HG03025 (cell line): ENCODE data around the gene TEX29.

ENCODE experiments used
- ATAC-seq: cut with Tn5 transposase; IDR thresholded peaks from one replicate; pipeline ENCODE4 v1.9.1; 2021; ENCODE audit warnings: mild to moderate bottlenecking, moderate library complexity; ENCODE audit not compliant: unreplicated experiment, low FRiP score

TEX29 gene

GRCh38 chr13:111337741-111338140 is 17.3 kb downstream of the TEX29 start:
- no peak for ATAC-seq

- ATAC-seq, result no peak
Measured at GRCh38 chr13:111338841-111339240, 18.4 kb downstream of the TEX29 start.

GRCh38 chr13:111339366-111340143 is 19.1 kb downstream of the TEX29 start:
- no peak for ATAC-seq

DNA sequence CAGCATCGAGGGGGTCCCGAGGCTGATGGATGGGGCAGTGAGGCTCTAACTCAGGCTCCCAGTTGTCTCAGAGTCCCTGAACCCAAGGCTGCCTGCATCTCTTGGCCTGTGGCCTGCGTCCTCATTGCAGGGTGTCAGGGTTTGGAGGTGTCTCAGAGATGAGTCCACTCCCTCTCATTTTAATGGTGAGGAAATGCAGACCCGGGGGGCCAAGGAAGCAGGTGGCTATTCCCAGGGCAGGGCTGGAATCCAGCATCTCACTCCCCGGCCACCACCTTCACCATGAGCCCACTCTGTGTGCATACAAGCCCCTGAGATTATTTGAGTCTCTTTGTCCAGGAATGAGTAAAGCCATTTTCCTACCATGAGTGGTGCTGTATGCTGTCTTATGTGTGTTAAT is 21.4 kb downstream of the TEX29 start:
- ATAC-seq, result no peak

GRCh38 chr13:111342721-111343120 is 22.3 kb downstream of the TEX29 start:
- no peak for ATAC-seq

GRCh38 chr13:111343186-111343805 is 22.9 kb downstream of the TEX29 start:
- no peak for ATAC-seq

DNA sequence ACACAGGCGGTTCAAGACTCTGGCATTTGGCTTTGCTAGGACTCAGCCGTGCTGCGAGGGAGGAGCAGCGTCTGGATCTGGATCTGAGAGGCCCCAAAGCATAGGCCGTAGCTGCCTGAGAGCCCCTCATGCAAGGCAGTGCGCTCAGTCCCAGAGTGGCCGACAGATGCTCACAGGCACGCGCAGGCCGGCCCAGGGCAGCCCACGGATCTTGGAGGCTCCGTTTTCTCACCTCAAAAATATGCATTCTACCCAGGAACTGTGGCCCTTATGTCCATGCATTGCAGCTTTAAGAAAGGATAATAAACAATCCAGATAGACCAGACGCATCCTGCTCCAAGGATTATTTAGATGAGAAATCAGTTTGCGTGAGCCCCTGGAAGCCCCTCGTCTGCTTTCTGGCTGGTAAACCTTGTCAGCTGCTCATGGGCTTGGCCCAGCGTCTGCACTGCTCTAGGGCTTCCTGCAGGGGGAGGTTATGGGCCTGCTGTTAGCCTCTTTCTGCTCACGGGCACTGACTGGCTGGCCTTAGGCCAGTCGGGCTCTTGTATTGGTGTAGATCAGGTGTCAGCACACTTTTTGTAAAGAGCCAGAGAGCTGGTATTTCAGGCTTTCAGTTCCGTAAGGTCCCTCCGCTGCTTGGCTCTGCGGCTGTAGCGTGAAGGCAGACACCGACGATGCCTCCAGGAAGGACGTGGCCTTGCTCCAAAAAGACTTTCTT is 24.2 kb downstream of the TEX29 start:
- no peak for ATAC-seq

DNA sequence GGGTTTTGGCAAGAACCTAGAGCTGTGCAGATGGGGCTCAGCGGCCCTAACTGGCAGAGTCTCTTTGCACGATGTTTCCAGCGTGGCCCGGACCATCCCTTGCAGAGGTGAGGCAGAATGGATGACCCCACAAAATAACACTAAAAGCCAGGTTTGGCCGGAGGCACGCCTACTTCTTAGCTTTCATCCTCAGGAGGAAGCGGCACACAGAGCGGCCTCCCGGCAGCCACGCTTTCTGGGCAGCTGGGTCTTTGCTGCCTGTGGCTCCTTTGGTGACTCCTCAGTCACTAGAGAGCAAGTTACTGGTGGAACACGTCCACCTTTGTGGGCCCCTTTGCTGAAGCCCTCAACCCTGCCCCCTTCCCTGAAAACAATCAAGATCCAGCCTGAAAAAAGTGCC is 25.2 kb downstream of the TEX29 start:
- ATAC-seq, result no peak

DNA sequence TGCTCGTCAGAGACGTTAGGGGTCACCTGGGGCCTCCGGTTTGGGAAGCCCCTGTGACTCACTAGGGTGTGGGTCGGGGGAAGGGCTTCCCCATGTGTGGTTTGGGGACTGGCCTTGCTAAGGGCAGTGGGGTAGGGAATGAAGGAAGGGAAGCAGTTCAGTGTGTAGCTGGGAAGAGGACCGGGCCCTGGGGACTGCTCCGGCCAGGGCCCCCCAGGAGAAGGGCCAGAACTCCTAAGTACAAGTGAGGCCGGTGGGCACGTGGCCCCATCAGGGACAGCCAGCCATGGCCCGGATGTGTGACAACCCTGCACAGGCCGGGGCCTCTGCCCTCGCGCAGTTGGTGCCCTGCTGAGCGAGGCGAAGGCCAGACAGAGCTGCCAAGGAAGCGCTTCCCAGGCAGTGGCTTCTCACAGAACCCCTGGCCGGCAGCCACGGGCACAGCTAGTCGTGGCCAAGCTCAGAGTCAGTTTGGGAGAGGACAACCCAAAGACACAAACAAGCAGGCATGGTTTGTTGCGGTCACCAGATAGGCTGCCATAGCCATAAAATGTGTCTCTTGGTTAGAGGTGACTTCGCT is 25.7 kb downstream of the TEX29 start:
- ATAC-seq, result no peak

- ATAC-seq, result no peak
Measured at GRCh38 chr13:111347438-111347837, 27.0 kb downstream of the TEX29 start.

DNA sequence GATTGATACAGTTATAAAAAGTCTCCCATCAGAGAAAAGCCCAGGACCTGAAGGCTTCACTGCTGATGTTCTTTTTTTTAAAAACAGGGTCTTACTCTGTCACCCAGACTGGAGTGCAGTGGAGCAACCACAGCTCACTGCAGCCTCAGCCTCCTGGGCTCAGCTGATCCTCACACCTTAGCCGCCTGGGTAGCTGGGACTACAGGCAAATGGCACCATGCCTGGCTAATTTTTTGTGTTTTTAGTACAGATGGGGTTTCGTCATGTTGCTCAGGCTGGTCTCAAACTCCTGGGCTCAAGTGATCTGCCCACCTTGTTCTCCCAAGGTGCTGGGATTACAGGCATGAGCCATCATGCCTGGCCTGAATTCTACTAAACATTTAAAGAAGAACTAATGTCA is 33.1 kb downstream of the TEX29 start:
- no peak for ATAC-seq

GRCh38 chr13:111354789-111355188 is 34.3 kb downstream of the TEX29 start:
- no peak for ATAC-seq

- ATAC-seq, result no peak
Measured at GRCh38 chr13:111356795-111357194, 36.4 kb downstream of the TEX29 start.

GRCh38 chr13:111359237-111359915 is 38.9 kb downstream of the TEX29 start:
- ATAC-seq, result no peak

GRCh38 chr13:111359930-111360329 is 39.5 kb downstream of the TEX29 start:
- no peak for ATAC-seq

GRCh38 chr13:111360452-111360851 is 40.0 kb downstream of the TEX29 start:
- ATAC-seq, result no peak

DNA sequence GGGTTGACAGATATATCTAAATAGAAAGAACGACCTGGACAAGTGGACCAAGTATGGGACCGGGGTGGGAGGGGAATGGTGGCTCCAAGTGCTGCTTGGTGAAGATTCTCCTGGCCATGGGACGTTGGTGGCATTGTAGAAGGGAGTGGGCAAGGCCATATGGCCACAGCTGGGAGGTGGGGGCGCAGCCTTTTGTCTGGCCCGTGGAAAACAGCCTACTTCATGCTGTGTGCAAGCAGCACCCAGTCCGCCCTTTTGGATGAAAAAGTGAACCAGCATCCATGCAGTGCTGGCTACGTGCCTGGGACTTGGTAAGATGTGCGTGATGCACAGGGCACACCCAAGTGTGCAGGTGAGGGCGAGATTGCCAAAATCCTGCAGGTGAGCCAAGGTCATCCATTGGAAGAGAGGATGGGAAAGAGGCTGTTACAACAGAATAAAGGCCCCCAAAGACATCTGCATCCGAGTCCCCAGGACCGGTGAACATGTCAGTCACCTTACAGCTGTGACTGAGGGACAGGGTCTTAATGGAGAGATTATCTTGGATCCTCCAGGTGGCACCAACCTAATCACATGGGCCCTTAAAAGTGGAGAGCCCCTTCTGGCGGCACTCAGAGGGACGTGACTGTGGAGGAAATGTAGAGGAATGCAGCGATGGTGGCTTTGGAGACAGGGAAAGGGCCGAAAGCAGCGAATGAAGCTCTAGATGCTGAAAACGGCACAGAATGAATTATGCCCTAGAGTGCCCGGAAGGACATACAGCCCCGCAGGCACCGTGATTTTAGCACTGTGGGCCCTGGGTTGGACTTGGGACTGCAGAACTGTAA is 40.8 kb downstream of the TEX29 start:
- no peak for ATAC-seq

GRCh38 chr13:111361873-111362648 is 41.6 kb downstream of the TEX29 start:
- no peak for ATAC-seq

GRCh38 chr13:111363121-111363520 is 42.7 kb downstream of the TEX29 start:
- ATAC-seq, result no peak
